Esophagus squamous epithelium (tissue), 4 donors: ENCODE measurements around the gene PGA3.
"Not testable (repeated sequence)": the region's sequence is repeated elsewhere in the genome, so short reads cannot be mapped to it uniquely, and the experiment has no call there.

ENCODE experiments used
- POLR2A ChIP-seq, 4 donors: fragments of 450-650 bp; IDR thresholded peaks; one replicate each; pipeline ENCODE4 v1.6.1; 2017; ENCODE audit warnings: antibody characterized with exemption in 4 of 4, mild to moderate bottlenecking in 4 of 4, moderate library complexity in 3 of 4
- TF ChIP-seq, protein P1 (sequence below), 6 experiments: fragments of 450-650 bp in 4 of 6; fragments of 200-600 bp in 2 of 6; sonication (generic) in 2 of 6; IDR thresholded peaks; one replicate each; pipeline ENCODE4 v1.5.1; 2016 to 2019; ENCODE audit warnings: antibody characterized with exemption in 6 of 6, mild to moderate bottlenecking in 4 of 6, moderate library complexity in 4 of 6

DNA sequence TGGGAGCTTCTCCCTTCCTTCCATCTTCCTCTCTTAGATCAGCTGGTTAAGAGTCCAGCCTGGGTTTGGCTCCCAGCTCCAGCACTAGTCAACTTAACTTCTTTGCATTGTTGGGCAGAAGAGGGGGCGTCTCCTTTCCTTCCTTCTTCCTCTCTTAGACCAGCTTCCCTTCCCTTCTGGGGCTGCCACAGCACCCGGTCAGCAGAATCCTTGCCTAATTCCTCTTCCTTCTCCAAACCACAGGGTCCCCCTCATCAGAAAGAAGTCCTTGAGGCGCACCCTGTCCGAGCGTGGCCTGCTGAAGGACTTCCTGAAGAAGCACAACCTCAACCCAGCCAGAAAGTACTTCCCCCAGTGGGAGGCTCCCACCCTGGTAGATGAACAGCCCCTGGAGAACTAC lies 38.2 kb downstream of the PGA3 start:
- TF ChIP-seq, protein P1, sequence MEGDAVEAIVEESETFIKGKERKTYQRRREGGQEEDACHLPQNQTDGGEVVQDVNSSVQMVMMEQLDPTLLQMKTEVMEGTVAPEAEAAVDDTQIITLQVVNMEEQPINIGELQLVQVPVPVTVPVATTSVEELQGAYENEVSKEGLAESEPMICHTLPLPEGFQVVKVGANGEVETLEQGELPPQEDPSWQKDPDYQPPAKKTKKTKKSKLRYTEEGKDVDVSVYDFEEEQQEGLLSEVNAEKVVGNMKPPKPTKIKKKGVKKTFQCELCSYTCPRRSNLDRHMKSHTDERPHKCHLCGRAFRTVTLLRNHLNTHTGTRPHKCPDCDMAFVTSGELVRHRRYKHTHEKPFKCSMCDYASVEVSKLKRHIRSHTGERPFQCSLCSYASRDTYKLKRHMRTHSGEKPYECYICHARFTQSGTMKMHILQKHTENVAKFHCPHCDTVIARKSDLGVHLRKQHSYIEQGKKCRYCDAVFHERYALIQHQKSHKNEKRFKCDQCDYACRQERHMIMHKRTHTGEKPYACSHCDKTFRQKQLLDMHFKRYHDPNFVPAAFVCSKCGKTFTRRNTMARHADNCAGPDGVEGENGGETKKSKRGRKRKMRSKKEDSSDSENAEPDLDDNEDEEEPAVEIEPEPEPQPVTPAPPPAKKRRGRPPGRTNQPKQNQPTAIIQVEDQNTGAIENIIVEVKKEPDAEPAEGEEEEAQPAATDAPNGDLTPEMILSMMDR (IDR thresholded peaks at IDR 0.05) = not testable (repeated sequence)
- not testable (repeated sequence) for TF ChIP-seq POLR2A (IDR thresholded peaks at IDR 0.05)
